Cardiac muscle cell (in vitro differentiated cells and primary cell): Measurements from ENCODE around the gene SYNRG. TPM values are rescaled to one million over a fixed set of nuclear protein-coding genes. Genes with fewer than 3 reads are reported as not detected.
"Not testable (repeated sequence)": the region's sequence is repeated elsewhere in the genome, so short reads cannot be mapped to it uniquely, and the experiment has no call there.

Experiments
- DNase-seq, 2 donors: peaks; one replicate each; pipeline versions ENCODE4 v3.0.0 to v3.0.0-alpha.2; 2010 to 2017; ENCODE audit warnings: low read depth in 1 of 2, low spot score in 1 of 2
- H3K27ac ChIP-seq: fragments of 200-600 bp; sonication (generic); 2 replicates; pipeline ENCODE4 v1.5.1; 2016
- H3K27me3 ChIP-seq: fragments of 200-600 bp; sonication (generic); 2 replicates; pipeline ENCODE4 v1.6.0; 2016; ENCODE audit warnings: control low read depth
- H3K36me3 ChIP-seq: fragments of 200-600 bp; sonication (generic); 2 replicates; pipeline ENCODE4 v1.5.1; 2016; ENCODE audit warnings: control low read depth
- H3K4me1 ChIP-seq: fragments of 200-600 bp; sonication (generic); 2 replicates; pipeline ENCODE4 v1.8.1; 2017; ENCODE audit warnings: low read depth, mild to moderate bottlenecking, mixed run types
- H3K4me3 ChIP-seq: fragments of 200-600 bp; sonication (generic); 2 replicates; pipeline ENCODE4 v1.5.1; 2016; ENCODE audit warnings: mild to moderate bottlenecking
- H3K9me3 ChIP-seq: fragments of 200-600 bp; sonication (generic); 2 replicates; pipeline ENCODE4 v1.5.1; 2017; ENCODE audit warnings: low read depth, mild to moderate bottlenecking, control low read depth
- CTCF ChIP-seq: IDR thresholded peaks from 2 replicates; pipeline ENCODE4 v1.5.1; 2012; ENCODE audit warnings: low read depth, mild to moderate bottlenecking, low read length
- polyA plus RNA-seq: library from polyadenylated mRNA; unstranded; fragments of >200 nt; fragmentation: Nextera tagmentation; extraction: Ambion mirVana; gene quantifications from 2 replicates; pipeline ENCODE4 v1.2.1, GENCODE V29; 2016
- total RNA-seq: library from RNA; depleted of rRNA; stranded (reverse); fragments of >200 nt; gene quantifications from 2 replicates; pipeline ENCODE4 v1.2.3, GENCODE V29; 2016

The SYNRG gene
- total and polyA plus RNA-seq, 2 experiments from 2014 or later: 13.7 to 26.1 TPM

- Histone ChIP-seq H3K4me3 (no peak overlapping the region), H3K4me1 (peaks cover 14% of the 10 kb centered on the region), H3K27me3 (no peaks in the 10 kb centered on the region), H3K36me3 (peaks cover 19% of the 10 kb centered on the region), H3K9me3 (no peaks in the 10 kb centered on the region), H3K27ac (peak overlapping the region; percentile 48)
- no peak for TF ChIP-seq CTCF
- peak in 1 of 2 donors; percentile 19 for DNase-seq
These were observed 90.4 kb downstream of the SYNRG start for GRCh38 chr17:37518826-37519225.

DNA sequence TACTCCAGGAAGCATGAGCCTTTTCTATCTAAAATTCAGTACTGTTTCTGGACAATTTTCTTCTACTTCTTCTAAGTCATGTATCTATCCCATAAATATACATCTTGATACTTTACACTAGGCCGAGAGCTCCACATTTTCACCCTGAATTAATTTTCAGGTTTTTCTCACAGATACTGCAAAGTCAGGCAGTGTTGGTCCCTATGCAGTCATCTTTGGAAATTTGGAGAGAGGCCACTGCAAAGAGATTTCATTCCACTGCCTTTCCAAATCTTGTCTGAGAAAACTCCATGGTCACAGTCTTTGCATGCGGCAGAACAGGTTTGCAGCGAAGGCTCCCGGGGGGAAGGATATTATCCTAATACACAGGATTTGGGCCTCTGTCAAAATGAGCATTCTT is 91.3 kb downstream of the SYNRG start:
- Histone ChIP-seq H3K36me3 (peaks cover 16% of the 10 kb centered on the region), H3K27ac (peak overlapping the region; percentile 6), H3K9me3 (no peaks in the 10 kb centered on the region), H3K27me3 (no peaks in the 10 kb centered on the region), H3K4me3 (no peak overlapping the region), H3K4me1 (peaks cover 23% of the 10 kb centered on the region)
- DNase-seq: no peak
- TF ChIP-seq CTCF: no peak

- TF ChIP-seq CTCF: no peak
- peak overlapping the region; percentile 80 for H3K27ac ChIP-seq
- no peaks in the 10 kb centered on the region for H3K9me3 ChIP-seq
- no peaks in the 10 kb centered on the region for H3K27me3 ChIP-seq
- peak; percentile 35 to 48 for DNase-seq
- H3K4me3 ChIP-seq: no peak overlapping the region
- H3K36me3 ChIP-seq: peaks cover 16% of the 10 kb centered on the region
- peaks cover 32% of the 10 kb centered on the region for H3K4me1 ChIP-seq
These were observed 93.1 kb downstream of the SYNRG start for GRCh38 chr17:37516127-37516571.

DNA sequence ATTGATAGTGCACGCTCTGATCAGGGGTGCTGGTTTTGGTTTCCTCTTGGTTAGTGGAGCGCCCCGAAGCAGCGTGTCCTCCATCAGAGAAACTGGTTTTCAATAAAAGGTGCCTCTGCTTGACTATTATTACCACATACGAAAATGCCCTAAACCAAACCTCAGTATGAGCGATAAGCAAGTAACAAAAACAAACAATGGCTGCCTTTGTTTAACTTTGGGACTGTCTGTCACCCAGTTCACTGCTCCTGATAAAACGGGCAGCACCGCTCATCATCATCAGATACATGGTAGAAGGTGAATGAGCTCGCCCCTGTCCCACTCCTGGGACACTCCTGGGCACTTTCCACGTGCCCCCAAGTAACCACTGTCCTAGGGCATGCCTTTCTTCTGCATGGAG is 95.5 kb downstream of the SYNRG start:
- no peak for TF ChIP-seq CTCF
- Histone ChIP-seq H3K9me3 (no peaks in the 10 kb centered on the region), H3K27me3 (no peaks in the 10 kb centered on the region), H3K27ac (peak overlapping the region; percentile 80), H3K4me3 (no peak overlapping the region), H3K36me3 (peaks cover 15% of the 10 kb centered on the region), H3K4me1 (peaks cover 32% of the 10 kb centered on the region)
- no peak for DNase-seq

DNA sequence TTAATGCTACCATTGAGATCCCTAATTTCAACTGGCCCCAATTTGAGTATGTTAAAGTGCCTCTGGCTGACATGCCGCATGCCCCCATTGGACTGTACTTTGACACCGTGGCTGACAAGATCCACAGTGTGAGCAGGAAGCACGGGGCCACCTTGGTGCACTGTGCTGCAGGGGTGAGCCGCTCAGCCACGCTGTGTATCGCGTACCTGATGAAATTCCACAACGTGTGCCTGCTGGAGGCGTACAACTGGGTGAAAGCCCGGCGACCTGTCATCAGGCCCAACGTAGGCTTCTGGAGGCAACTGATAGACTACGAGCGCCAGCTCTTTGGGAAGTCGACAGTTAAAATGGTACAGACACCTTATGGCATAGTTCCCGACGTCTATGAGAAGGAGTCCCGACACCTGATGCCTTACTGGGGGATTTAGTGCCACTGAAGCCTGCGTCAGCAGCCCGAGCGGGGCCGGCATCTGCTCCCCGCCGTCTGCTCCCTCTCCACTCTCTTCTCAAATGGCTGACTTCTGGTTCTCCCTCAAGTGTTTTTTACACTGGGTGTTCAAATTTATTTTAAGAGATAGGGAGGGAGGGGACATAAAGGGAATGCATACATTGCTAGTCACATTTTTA is 96.7 kb downstream of the SYNRG start:
- peak overlapping the region; percentile 80 for H3K27ac ChIP-seq
- DNase-seq: peak in 1 of 2 donors; percentile 67
- no peak overlapping the region for H3K4me3 ChIP-seq
- no peak for TF ChIP-seq CTCF
- peaks cover 32% of the 10 kb centered on the region for H3K4me1 ChIP-seq
- no peaks in the 10 kb centered on the region for H3K27me3 ChIP-seq
- H3K36me3 ChIP-seq: peaks cover 4% of the 10 kb centered on the region
- H3K9me3 ChIP-seq: no peaks in the 10 kb centered on the region

DNA sequence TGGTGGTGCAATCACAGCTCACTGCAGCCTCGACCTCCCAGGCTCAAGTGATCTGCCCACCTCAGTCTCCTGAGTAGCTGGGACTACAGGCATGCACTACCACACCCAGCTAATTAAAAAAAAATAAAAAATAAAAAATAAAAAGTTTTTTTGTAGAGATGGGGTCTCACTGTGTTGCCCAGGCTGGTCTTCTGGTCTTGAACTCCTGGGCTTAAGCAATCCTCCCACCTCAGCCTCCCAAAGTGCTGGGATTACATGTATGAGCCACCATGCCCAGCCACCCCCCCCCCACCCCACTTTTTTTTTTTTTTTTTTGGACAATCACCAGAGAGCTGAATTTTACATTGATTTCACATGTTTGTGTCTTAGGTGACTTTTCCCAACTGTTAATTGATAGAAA is 97.6 kb downstream of the SYNRG start:
- Histone ChIP-seq H3K4me1 (peaks cover 32% of the 10 kb centered on the region), H3K27ac (peak overlapping the region; percentile 80)
- not testable (repeated sequence) for H3K27me3 ChIP-seq, DNase-seq, H3K36me3 ChIP-seq, H3K4me3 ChIP-seq, H3K9me3 ChIP-seq
